Astrocyte (in vitro differentiated cells and primary cell): ENCODE measurements around the gene CYB561D2.

Experiments
- EZH2 ChIP-seq: IDR thresholded peaks from 2 replicates; pipeline ENCODE4 v1.6.1; 2012; ENCODE audit warnings: mild to moderate bottlenecking, low read length, inconsistent platforms; ENCODE audit not compliant: insufficient read depth
- TF ChIP-seq, protein P1 (sequence below): IDR thresholded peaks from 2 replicates; pipeline ENCODE4 v1.5.1; 2011; ENCODE audit warnings: low read depth, mild to moderate bottlenecking, inconsistent platforms, low read length, moderate library complexity; ENCODE audit not compliant: insufficient read depth

DNA sequence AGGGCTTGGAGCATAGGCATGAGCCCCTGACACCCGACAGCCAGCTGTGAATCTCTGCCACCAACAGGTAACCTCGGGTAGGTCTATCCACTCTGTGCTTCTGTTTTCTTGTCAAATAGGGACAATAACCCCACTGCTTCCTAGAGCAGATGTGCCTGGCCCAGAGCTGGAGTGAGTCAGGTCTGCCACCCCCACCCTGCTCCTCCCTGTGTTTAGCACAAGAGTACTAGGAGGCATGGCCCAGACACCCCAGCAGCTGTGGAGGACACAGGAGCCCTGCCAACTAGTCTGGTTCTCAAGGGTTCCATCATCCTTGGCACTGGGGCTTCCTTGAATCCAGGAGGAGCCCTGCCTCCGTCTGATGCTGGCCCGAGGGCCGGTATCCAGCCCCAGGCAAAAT is 42.4 kb downstream of the CYB561D2 start:
- TF ChIP-seq EZH2 = no peak
- TF ChIP-seq, protein P1, sequence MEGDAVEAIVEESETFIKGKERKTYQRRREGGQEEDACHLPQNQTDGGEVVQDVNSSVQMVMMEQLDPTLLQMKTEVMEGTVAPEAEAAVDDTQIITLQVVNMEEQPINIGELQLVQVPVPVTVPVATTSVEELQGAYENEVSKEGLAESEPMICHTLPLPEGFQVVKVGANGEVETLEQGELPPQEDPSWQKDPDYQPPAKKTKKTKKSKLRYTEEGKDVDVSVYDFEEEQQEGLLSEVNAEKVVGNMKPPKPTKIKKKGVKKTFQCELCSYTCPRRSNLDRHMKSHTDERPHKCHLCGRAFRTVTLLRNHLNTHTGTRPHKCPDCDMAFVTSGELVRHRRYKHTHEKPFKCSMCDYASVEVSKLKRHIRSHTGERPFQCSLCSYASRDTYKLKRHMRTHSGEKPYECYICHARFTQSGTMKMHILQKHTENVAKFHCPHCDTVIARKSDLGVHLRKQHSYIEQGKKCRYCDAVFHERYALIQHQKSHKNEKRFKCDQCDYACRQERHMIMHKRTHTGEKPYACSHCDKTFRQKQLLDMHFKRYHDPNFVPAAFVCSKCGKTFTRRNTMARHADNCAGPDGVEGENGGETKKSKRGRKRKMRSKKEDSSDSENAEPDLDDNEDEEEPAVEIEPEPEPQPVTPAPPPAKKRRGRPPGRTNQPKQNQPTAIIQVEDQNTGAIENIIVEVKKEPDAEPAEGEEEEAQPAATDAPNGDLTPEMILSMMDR = no peak
